ENCODE results near the gene ISCA2.

The ISCA2 gene

GRCh38 chr14:74501691-74502090 lies 8.1 kb downstream of the ISCA2 start:
- no peak for DNase-seq
- ATAC-seq = no peak
- Mint-ChIP-seq H3K4me3 (no peak overlapping the region), H3K27ac (peak overlapping the region in 1 of 2 donors; percentile 74), H3K27me3 (no peaks in the 10 kb centered on the region), H3K9me3 (no peaks in the 10 kb centered on the region), H3K4me1 (peaks cover 23% of the 10 kb centered on the region)

GRCh38 chr14:74502236-74503019 lies 8.9 kb downstream of the ISCA2 start:
- no peaks in the 10 kb centered on the region for H3K9me3 Mint-ChIP-seq
- H3K27ac Mint-ChIP-seq = peak overlapping the region in 1 of 2 donors; percentile 45
- DNase-seq (no peak), ATAC-seq (peak; percentile 44)
- H3K4me3 Mint-ChIP-seq = no peak overlapping the region
- H3K27me3 Mint-ChIP-seq = peaks cover 5% of the 10 kb centered on the region
- H3K4me1 Mint-ChIP-seq = peaks cover 23% of the 10 kb centered on the region

GRCh38 chr14:74503291-74503937 lies 9.8 kb downstream of the ISCA2 start:
- H3K4me1 Mint-ChIP-seq = peaks cover 23% of the 10 kb centered on the region
- no peak overlapping the region for H3K4me3 Mint-ChIP-seq
- no peak overlapping the region for H3K27ac Mint-ChIP-seq
- H3K9me3 Mint-ChIP-seq = no peaks in the 10 kb centered on the region
- no peak for ATAC-seq
- no peak for DNase-seq
- H3K27me3 Mint-ChIP-seq = peaks cover 13% of the 10 kb centered on the region

GRCh38 chr14:74503938-74504335 lies 10.4 kb downstream of the ISCA2 start:
- Mint-ChIP-seq H3K9me3 (no peaks in the 10 kb centered on the region), H3K27ac (no peak overlapping the region), H3K4me1 (peaks cover 23% of the 10 kb centered on the region), H3K27me3 (peaks cover 13% of the 10 kb centered on the region), H3K4me3 (no peak overlapping the region)
- DNase-seq (no peak), ATAC-seq (no peak)

GRCh38 chr14:74504412-74504811 lies 10.8 kb downstream of the ISCA2 start:
- Mint-ChIP-seq H3K9me3 (no peaks in the 10 kb centered on the region), H3K27me3 (peaks cover 13% of the 10 kb centered on the region), H3K4me3 (no peak overlapping the region), H3K4me1 (peaks cover 23% of the 10 kb centered on the region), H3K27ac (no peak overlapping the region)
- ATAC-seq = no peak
- DNase-seq = no peak

DNA sequence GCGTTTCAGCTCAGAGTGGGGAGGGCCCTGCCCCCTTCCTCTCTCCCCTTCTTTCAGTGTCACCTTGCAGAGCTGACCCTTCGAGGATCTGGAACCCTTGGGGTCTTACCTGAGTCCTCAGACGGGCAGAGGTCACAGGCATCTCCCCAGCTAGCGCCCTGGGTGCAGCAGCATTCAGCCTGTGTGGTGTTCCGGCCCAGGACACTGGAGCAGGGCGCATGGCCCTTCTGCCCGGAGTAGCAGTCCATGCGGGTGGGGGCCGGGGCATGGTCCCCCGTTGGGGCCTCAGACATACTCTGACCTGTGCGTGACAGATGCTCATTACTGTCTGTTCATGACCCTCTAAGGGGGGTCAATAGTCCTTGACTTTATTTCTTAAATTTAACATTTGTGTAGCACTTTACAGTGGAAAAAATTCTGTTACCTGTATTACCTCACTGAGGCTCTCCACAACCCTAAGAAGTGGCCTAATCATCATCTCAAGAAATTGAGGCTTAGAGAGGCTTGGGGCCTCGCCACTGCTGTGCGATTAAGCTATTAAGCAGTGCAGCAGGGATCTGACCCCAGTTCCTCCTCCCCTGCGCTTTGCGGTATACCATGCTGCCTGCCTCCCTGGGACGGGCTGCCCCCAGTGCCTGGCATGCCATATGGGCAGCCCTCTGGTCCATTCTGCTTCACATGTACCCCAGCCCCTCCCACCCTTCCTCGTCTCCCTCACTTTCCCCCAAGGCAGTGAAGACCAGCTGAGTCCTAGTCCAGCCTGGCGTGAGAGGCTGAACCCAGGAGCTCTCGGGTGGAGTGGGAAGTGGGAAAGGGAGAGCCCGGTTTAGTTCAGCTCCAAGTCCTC lies 11.5 kb downstream of the ISCA2 start:
- Mint-ChIP-seq H3K27ac (no peak overlapping the region), H3K4me1 (peaks cover 23% of the 10 kb centered on the region), H3K27me3 (peaks cover 13% of the 10 kb centered on the region), H3K4me3 (no peak overlapping the region), H3K9me3 (no peaks in the 10 kb centered on the region)
- ATAC-seq = no peak
- no peak for DNase-seq

- Mint-ChIP-seq H3K4me3 (no peak overlapping the region), H3K4me1 (peaks cover 23% of the 10 kb centered on the region), H3K27me3 (peaks cover 18% of the 10 kb centered on the region), H3K27ac (no peak overlapping the region), H3K9me3 (no peaks in the 10 kb centered on the region)
- ATAC-seq (no peak), DNase-seq (no peak)
Measured at GRCh38 chr14:74505831-74506230, 12.3 kb downstream of the ISCA2 start.

GRCh38 chr14:74506411-74506851 lies 12.9 kb downstream of the ISCA2 start:
- Mint-ChIP-seq H3K4me1 (peaks cover 20% of the 10 kb centered on the region), H3K27ac (no peak overlapping the region), H3K27me3 (peaks cover 24% of the 10 kb centered on the region), H3K9me3 (no peaks in the 10 kb centered on the region), H3K4me3 (no peak overlapping the region)
- no peak for DNase-seq
- ATAC-seq = no peak

DNA sequence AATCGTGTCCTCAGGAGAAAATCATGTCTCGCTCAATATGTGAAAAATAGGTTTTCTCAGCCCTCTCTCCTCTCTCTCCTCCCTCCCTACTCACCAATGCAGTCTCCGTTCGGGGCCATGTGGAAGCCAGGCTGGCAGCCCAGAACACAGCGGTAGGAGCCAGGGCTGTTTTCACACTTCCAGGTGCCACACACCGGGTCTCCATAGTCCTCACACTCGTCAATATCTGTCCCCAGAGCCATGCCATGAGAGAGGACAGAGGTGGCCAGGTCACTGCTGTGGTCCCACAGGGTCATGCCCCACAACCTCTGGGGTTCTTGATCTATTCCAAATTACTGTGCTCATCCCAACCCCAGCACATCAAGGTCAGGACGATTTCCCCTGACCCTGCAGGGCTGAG lies 13.5 kb downstream of the ISCA2 start:
- no peaks in the 10 kb centered on the region for H3K9me3 Mint-ChIP-seq
- peak overlapping the region in 1 of 2 donors; percentile 72 for H3K27ac Mint-ChIP-seq
- H3K4me1 Mint-ChIP-seq = peaks cover 14% of the 10 kb centered on the region
- ATAC-seq (no peak), DNase-seq (no peak)
- no peak overlapping the region for H3K4me3 Mint-ChIP-seq
- H3K27me3 Mint-ChIP-seq = peaks cover 30% of the 10 kb centered on the region

DNA sequence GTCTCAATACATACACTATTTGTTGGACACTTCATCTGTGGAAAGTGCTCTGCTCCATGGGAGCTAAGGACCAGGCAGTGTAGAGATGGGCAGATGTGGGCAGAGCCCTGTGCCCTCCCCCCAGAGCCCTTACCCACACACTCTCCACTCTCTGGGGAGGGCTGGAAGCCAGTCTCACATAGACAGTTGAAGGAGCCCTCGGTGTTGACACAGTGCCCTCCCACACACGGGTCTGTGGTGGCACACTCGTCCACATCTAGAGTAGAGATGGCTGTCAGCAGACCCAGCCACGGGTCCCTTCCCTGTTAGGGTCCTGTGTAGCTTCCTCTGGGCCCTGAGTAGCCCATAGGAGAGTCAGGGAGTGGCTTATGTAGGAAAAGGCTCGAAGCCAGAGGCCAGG lies 14.3 kb downstream of the ISCA2 start:
- Mint-ChIP-seq H3K4me3 (no peak overlapping the region), H3K27ac (no peak overlapping the region), H3K27me3 (peaks cover 38% of the 10 kb centered on the region), H3K9me3 (no peaks in the 10 kb centered on the region), H3K4me1 (peaks cover 9% of the 10 kb centered on the region)
- DNase-seq = no peak
- no peak for ATAC-seq

GRCh38 chr14:74508292-74508731 lies 14.7 kb downstream of the ISCA2 start:
- H3K27me3 Mint-ChIP-seq = peaks cover 40% of the 10 kb centered on the region

DNA sequence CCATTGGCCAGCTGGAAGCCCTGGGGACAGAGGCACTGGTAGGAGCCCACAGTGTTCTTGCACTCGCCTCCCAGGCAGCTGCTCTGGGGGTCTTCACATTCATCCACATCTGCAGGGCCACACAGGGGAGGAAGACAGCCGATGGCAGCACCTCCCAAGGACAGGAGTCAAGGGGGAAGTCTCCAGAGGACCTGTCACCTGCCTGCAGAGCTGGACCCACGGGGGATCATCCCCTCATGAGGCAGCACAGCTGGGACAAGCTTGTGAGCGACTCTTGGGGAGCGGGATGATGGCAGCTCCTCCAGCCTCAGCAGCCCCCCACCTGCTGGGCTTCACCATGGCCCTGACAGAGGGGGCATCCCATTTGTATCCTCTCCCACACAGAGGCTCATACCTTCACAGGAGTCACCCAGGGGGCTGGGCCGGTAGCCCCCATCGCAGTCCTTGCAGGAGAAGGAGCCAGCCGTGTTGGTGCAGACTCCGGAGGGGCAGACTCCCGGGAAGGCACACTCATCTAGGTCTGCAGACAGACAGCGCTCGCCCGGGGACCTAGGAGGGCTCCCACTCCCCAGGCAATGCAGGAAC lies 15.4 kb downstream of the ISCA2 start:
- H3K27me3 Mint-ChIP-seq = peaks cover 44% of the 10 kb centered on the region
- H3K27ac Mint-ChIP-seq = no peak overlapping the region
- H3K4me3 Mint-ChIP-seq = no peak overlapping the region
- no peak for DNase-seq
- H3K9me3 Mint-ChIP-seq = no peaks in the 10 kb centered on the region
- no peak for ATAC-seq
- H3K4me1 Mint-ChIP-seq = peaks cover 9% of the 10 kb centered on the region

More at GRCh38 chr14:74508292-74508731, 14.7 kb downstream of the ISCA2 start:
- no peak for DNase-seq
- ATAC-seq = peak; percentile 16
- H3K4me3 Mint-ChIP-seq = no peak overlapping the region
- no peak overlapping the region for H3K27ac Mint-ChIP-seq
- H3K4me1 Mint-ChIP-seq = peaks cover 9% of the 10 kb centered on the region
- no peaks in the 10 kb centered on the region for H3K9me3 Mint-ChIP-seq

DNA sequence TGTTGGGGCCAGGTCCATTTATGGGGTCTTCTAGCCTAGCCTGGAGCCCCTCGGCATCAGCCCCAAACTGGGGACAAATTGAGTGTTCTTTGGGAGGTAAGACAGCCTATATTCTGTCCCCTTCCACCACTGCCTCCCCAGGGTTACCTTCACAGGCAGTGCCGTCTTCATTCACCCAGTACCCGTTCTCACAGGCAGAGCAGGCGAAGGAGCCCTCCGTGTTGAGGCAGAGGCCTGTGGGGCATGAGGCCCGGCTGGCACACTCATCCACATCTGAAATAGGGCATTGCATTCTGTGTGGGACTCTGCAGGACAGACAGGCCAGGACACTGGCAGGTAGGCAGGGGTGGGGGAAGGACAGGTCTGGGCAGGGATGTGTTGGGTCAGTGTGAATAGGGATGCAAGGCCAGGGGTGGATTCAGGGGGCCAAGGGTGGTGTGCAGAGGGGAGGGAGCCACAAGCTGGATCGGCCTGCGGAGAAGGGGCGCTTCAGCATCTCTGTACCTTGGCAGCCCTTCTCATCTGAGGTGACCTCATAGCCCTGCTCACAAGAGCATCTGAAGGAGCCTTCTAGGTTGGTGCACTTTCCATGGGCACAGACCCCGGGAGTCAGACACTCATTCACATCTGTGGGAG lies 16.1 kb downstream of the ISCA2 start:
- H3K27ac Mint-ChIP-seq = no peak overlapping the region
- no peaks in the 10 kb centered on the region for H3K9me3 Mint-ChIP-seq
- H3K27me3 Mint-ChIP-seq = peaks cover 52% of the 10 kb centered on the region
- H3K4me1 Mint-ChIP-seq = peaks cover 15% of the 10 kb centered on the region
- H3K4me3 Mint-ChIP-seq = no peak overlapping the region
- ATAC-seq = no peak
- no peak for DNase-seq

- peaks cover 17% of the 10 kb centered on the region for H3K4me1 Mint-ChIP-seq
- H3K4me3 Mint-ChIP-seq = no peak overlapping the region
- no peaks in the 10 kb centered on the region for H3K9me3 Mint-ChIP-seq
- ATAC-seq (no peak), DNase-seq (no peak)
- peaks cover 57% of the 10 kb centered on the region for H3K27me3 Mint-ChIP-seq
- H3K27ac Mint-ChIP-seq = no peak overlapping the region
Measured at GRCh38 chr14:74510223-74510931, 16.8 kb downstream of the ISCA2 start.

All from stimulated activated naive CD8-positive, alpha-beta T cell treated with anti-CD3 and anti-CD28 coated beads, Interleukin-15, amount 100 ng/mL, for 72 hours (primary cell).